HEK293 (cell line): Measurements from ENCODE around the gene PAM.

Experiments used
- CTCF ChIA-PET: fragments of 350-600 bp; formaldehyde crosslinking; extraction: SDS; loops from one replicate; lab custom pipeline; 2021; ENCODE audit warnings: antibody characterized with exemption; lab: Yijun Ruan, JAX
- POLR2A ChIA-PET: fragments of 300-600 bp; formaldehyde crosslinking; extraction: SDS; loops from one replicate; lab custom pipeline; 2020; ENCODE audit warnings: antibody characterized with exemption, inconsistent platforms; lab: Yijun Ruan, JAX
- H3K27ac ChIP-seq: fragments of 200-500 bp; sonication (Bioruptor generic); 2 replicates; pipeline ENCODE4 v1.5.1; 2014; ENCODE audit warnings: low read depth, low read length, control low read depth, inconsistent platforms; ENCODE audit errors: extremely low read depth
- H3K36me3 ChIP-seq, 2 experiments: fragments of 200-500 bp in 1 of 2; sonication (Bioruptor generic) in 1 of 2; 1 replicate in 1 of 2; 2 replicates in 1 of 2; pipeline ENCODE4 v1.5.1; 2014 to 2017; ENCODE audit warnings: inconsistent platforms in 2 of 2, low read length in 2 of 2; ENCODE audit not compliant: control insufficient read depth in 2 of 2, insufficient read depth in 1 of 2
- H3K4me1 ChIP-seq: fragments of 200-500 bp; sonication (Bioruptor generic); 2 replicates; pipeline ENCODE4 v1.5.1; 2014; ENCODE audit warnings: mild to moderate bottlenecking, low read length, inconsistent platforms; ENCODE audit not compliant: control insufficient read depth, insufficient read depth
- H3K4me3 ChIP-seq: 2 replicates; pipeline ENCODE4 v1.5.1; 2011; ENCODE audit warnings: low read depth, mild to moderate bottlenecking, control low read depth, low read length, moderate library complexity
- H3K9me3 ChIP-seq: fragments of 200-500 bp; sonication (Bioruptor generic); 2 replicates; pipeline ENCODE4 v1.5.1; 2014; ENCODE audit warnings: low read depth, low read length, inconsistent platforms; ENCODE audit not compliant: control insufficient read depth, insufficient read depth
- GLI4 ChIP-seq: fragments of 450-650 bp; formaldehyde crosslinking; IDR thresholded peaks from 2 replicates; pipeline ENCODE4 v1.5.1; 2016; ENCODE audit warnings: missing biosample characterization, missing genetic modification characterization
- KLF1 ChIP-seq: fragments of 450-650 bp; formaldehyde crosslinking; IDR thresholded peaks from 2 replicates; pipeline ENCODE4 v1.5.1; 2016; ENCODE audit warnings: missing biosample characterization, missing genetic modification characterization
- MYNN ChIP-seq: fragments of 450-650 bp; formaldehyde crosslinking; IDR thresholded peaks from 2 replicates; pipeline ENCODE4 v1.5.1; 2016; ENCODE audit warnings: missing biosample characterization, missing genetic modification characterization, borderline replicate concordance
- OSR2 ChIP-seq: fragments of 450-650 bp; formaldehyde crosslinking; IDR thresholded peaks from 2 replicates; pipeline ENCODE4 v1.5.1; 2016; ENCODE audit warnings: missing biosample characterization, missing genetic modification characterization
- PRDM2 ChIP-seq: fragments of 450-650 bp; formaldehyde crosslinking; IDR thresholded peaks from 2 replicates; pipeline ENCODE4 v1.5.1; 2016; ENCODE audit warnings: missing biosample characterization, missing genetic modification characterization, borderline replicate concordance
- RBAK ChIP-seq: fragments of 450-650 bp; formaldehyde crosslinking; IDR thresholded peaks from 2 replicates; pipeline ENCODE4 v1.5.1; 2016; ENCODE audit warnings: missing biosample characterization, missing genetic modification characterization
- TCF7L2 ChIP-seq: IDR thresholded peaks from 2 replicates; pipeline ENCODE4 v1.6.1; 2011; ENCODE audit warnings: low read depth, mild to moderate bottlenecking, inconsistent platforms, low read length, moderate library complexity, borderline replicate concordance
- TRIM28 ChIP-seq: IDR thresholded peaks from 2 replicates; pipeline ENCODE4 v1.6.1; 2011; ENCODE audit warnings: low read length, control low read depth, borderline replicate concordance
- ZFP3 ChIP-seq: fragments of 450-650 bp; formaldehyde crosslinking; IDR thresholded peaks from 2 replicates; pipeline ENCODE4 v1.5.1; 2016; ENCODE audit warnings: low read depth, missing biosample characterization, missing genetic modification characterization
- ZNF19 ChIP-seq: fragments of 450-650 bp; formaldehyde crosslinking; IDR thresholded peaks from 2 replicates; pipeline ENCODE4; 2016; ENCODE audit warnings: missing biosample characterization, missing genetic modification characterization, low read depth
- ZNF2 ChIP-seq: fragments of 450-650 bp; formaldehyde crosslinking; IDR thresholded peaks from 2 replicates; pipeline ENCODE4 v1.5.1; 2016; ENCODE audit warnings: missing biosample characterization, missing genetic modification characterization
- ZNF223 ChIP-seq: fragments of 450-650 bp; formaldehyde crosslinking; IDR thresholded peaks from 2 replicates; pipeline ENCODE4 v1.5.1; 2016; ENCODE audit warnings: missing biosample characterization, missing genetic modification characterization
- ZNF26 ChIP-seq: fragments of 450-650 bp; formaldehyde crosslinking; IDR thresholded peaks from 2 replicates; pipeline ENCODE4 v1.5.1; 2016; ENCODE audit warnings: missing biosample characterization, missing genetic modification characterization
- ZNF280D ChIP-seq: fragments of 450-650 bp; formaldehyde crosslinking; IDR thresholded peaks from 2 replicates; pipeline ENCODE4 v1.5.1; 2016; ENCODE audit warnings: missing biosample characterization, missing genetic modification characterization
- ZNF324 ChIP-seq: fragments of 450-650 bp; formaldehyde crosslinking; IDR thresholded peaks from 2 replicates; pipeline ENCODE4 v1.5.1; 2016; ENCODE audit warnings: missing biosample characterization, missing genetic modification characterization
- ZNF362 ChIP-seq: fragments of 450-650 bp; formaldehyde crosslinking; IDR thresholded peaks from 2 replicates; pipeline ENCODE4 v1.5.1; 2016; ENCODE audit warnings: missing biosample characterization, missing genetic modification characterization
- ZNF433 ChIP-seq: fragments of 450-650 bp; formaldehyde crosslinking; IDR thresholded peaks from 2 replicates; pipeline ENCODE4 v1.5.1; 2016; ENCODE audit warnings: missing biosample characterization, missing genetic modification characterization, low read depth
- ZNF571 ChIP-seq: fragments of 450-650 bp; formaldehyde crosslinking; IDR thresholded peaks from 2 replicates; pipeline ENCODE4 v1.5.0; 2017; ENCODE audit warnings: missing biosample characterization, missing genetic modification characterization
- ZNF692 ChIP-seq: fragments of 450-650 bp; formaldehyde crosslinking; IDR thresholded peaks from 2 replicates; pipeline ENCODE4 v1.5.1; 2016; ENCODE audit warnings: missing biosample characterization, missing genetic modification characterization

Gene PAM

GRCh38 chr5:102975457-102976182 is 220.5 kb downstream of the PAM start (continued):
- TF ChIP-seq ZNF571 (no peak), OSR2 (tag by site-specific recombination) (no peak), GLI4 (tag by site-specific recombination) (no peak)
- TF ChIP-seq, all 188 proteins: peak for 0

GRCh38 chr5:102981957-102982635 is 227.0 kb downstream of the PAM start:
- H3K9me3 ChIP-seq, result no peaks in the 10 kb centered on the region
- H3K27ac ChIP-seq, result no peak overlapping the region
- no peak overlapping the region for H3K4me3 ChIP-seq
- H3K36me3 ChIP-seq, result peaks cover 0 to 6% of the 10 kb centered on the region in 2 experiments; a peak in 1 of 3 replicates
- ChIA-PET CTCF (interaction anchor here (0.6 to 0.7 kb wide), 2 partner anchors 10 to 12 kb away, joined by 4 to 5 read pairs; no protein-coding TSS in a partner anchor), POLR2A (no interaction called here)
- TF ChIP-seq MYNN, result no peak
- H3K4me1 ChIP-seq, result no peaks in the 10 kb centered on the region

- Histone ChIP-seq H3K27ac (no peak overlapping the region), H3K4me3 (no peak overlapping the region), H3K4me1 (no peaks in the 10 kb centered on the region), H3K36me3 (peaks cover 0 to 6% of the 10 kb centered on the region in 2 experiments; a peak in 1 of 3 replicates), H3K9me3 (no peaks in the 10 kb centered on the region)
- POLR2A ChIA-PET, result no interaction called here
- CTCF ChIA-PET, result no interaction called here
- TF ChIP-seq KLF1 (tag by site-specific recombination), result no peak
- TF ChIP-seq TCF7L2, result no peak
- no peak for TF ChIP-seq ZNF19 (tag by site-specific recombination)
- TF ChIP-seq ZNF280D (tag by site-specific recombination), result no peak
- no peak for TF ChIP-seq ZNF433 (tag by site-specific recombination)
- no peak for TF ChIP-seq TRIM28
- TF ChIP-seq ZNF362 (tag by site-specific recombination), result no peak
- no peak for TF ChIP-seq ZNF692 (tag by site-specific recombination)
- TF ChIP-seq ZNF223, result no peak
- TF ChIP-seq ZNF2 (tag by site-specific recombination), result no peak
- TF ChIP-seq ZFP3, result no peak
- no peak for TF ChIP-seq ZNF324 (tag by site-specific recombination)
- TF ChIP-seq PRDM2 (tag by site-specific recombination), result no peak
- no peak for TF ChIP-seq RBAK
- no peak for TF ChIP-seq ZNF26 (tag by site-specific recombination)
Observed at GRCh38 chr5:102986074-102986473, 231.0 kb downstream of the PAM start.
